ENCODE measurements around the gene KCP. TPM values are rescaled to one million over a fixed set of nuclear protein-coding genes. Genes with fewer than 3 reads are reported as not detected.

KCP gene
- total and polyA plus RNA-seq, 2 experiments from 2014 or later = 0.76 to 1.1 TPM

- Histone ChIP-seq H3K9me2 (ENCODE audit: insufficient read depth) (no peaks in the 10 kb centered on the region), H3K79me2 (replicated peaks; ENCODE audit: insufficient read depth) (no peaks in the 10 kb centered on the region), H3K4me2 (no peak overlapping the region), H3K27me3 (ENCODE audit: insufficient read depth) (peaks cover 56% of the 10 kb centered on the region), H2AFZ (no peak overlapping the region), H3K4me3 (no peak overlapping the region), H4K20me1 (replicated peaks; ENCODE audit: insufficient read depth) (no peaks in the 10 kb centered on the region), H3K36me3 (ENCODE audit: insufficient read depth) (no peaks in the 10 kb centered on the region), H3K4me1 (ENCODE audit: insufficient read depth) (peaks cover 5% of the 10 kb centered on the region), H3F3A (replicated peaks; ENCODE audit: low read depth) (peaks cover 3% of the 10 kb centered on the region; the same call in 1 of the 2 replicates), H3K27ac (ENCODE audit: low read depth) (no peak overlapping the region)
- ATAC-seq = no peak
- TF ChIP-seq ETS1 (IDR thresholded peaks at IDR 0.05) (no peak), EZH2phosphoT487 (IDR thresholded peaks at IDR 0.05; ENCODE audit: unreplicated experiment) (no peak), JUNB (IDR thresholded peaks at IDR 0.05; ENCODE audit: unreplicated experiment) (no peak), ZNF331 (CRISPR knock-in tag; IDR thresholded peaks at IDR 0.05; ENCODE audit: low read depth) (no peak)
- Mint-ChIP-seq H3K27ac (no peak overlapping the region), H3K9me3 (no peaks in the 10 kb centered on the region; the same call in 2 of the 3 replicates), H3K36me3 (ENCODE audit: low read depth) (no peaks in the 10 kb centered on the region; the same call in 2 of the 3 replicates), H3K27me3 (ENCODE audit: insufficient read depth, low read depth, poor library complexity) (peaks cover 46% of the 10 kb centered on the region), H3K4me1 (peaks cover 23% of the 10 kb centered on the region), H3K4me3 (no peak overlapping the region)
- DNase-seq (ENCODE audit: low spot score) = no peak
Measured at GRCh38 chr7:128917122-128917521, 6.6 kb upstream of the KCP start.

- H3K27me3 Mint-ChIP-seq (ENCODE audit: insufficient read depth, low read depth, poor library complexity) = peaks cover 51% of the 10 kb centered on the region
- no peaks in the 10 kb centered on the region for H3K9me2 ChIP-seq (ENCODE audit: insufficient read depth)
- no peaks in the 10 kb centered on the region for H3K36me3 ChIP-seq (ENCODE audit: insufficient read depth)
- H3K27ac Mint-ChIP-seq = no peak overlapping the region
- H3K4me3 Mint-ChIP-seq = peak overlapping the region; percentile 69
- H3K27ac ChIP-seq (ENCODE audit: low read depth) = no peak overlapping the region
- no peaks in the 10 kb centered on the region for H4K20me1 ChIP-seq (replicated peaks; ENCODE audit: insufficient read depth)
- peaks cover 27% of the 10 kb centered on the region for H3K4me1 Mint-ChIP-seq
- peaks cover 10% of the 10 kb centered on the region for H3K4me1 ChIP-seq (ENCODE audit: insufficient read depth)
- H2AFZ ChIP-seq = peak overlapping the region; percentile 94; the same call in 1 of the 2 replicates
- peaks cover 61% of the 10 kb centered on the region for H3K27me3 ChIP-seq (ENCODE audit: insufficient read depth)
- DNase-seq (ENCODE audit: low spot score) (no peak), ATAC-seq (no peak)
- H3F3A ChIP-seq (replicated peaks; ENCODE audit: low read depth) = peaks cover 7% of the 10 kb centered on the region
- no peaks in the 10 kb centered on the region for H3K79me2 ChIP-seq (replicated peaks; ENCODE audit: insufficient read depth)
- no peaks in the 10 kb centered on the region; the same call in 2 of the 3 replicates for H3K36me3 Mint-ChIP-seq (ENCODE audit: low read depth)
- peak overlapping the region; percentile 97 for H3K4me2 ChIP-seq
- TF ChIP-seq EZH2phosphoT487 (IDR thresholded peaks at IDR 0.05; ENCODE audit: unreplicated experiment) (no peak), ZNF331 (CRISPR knock-in tag; IDR thresholded peaks at IDR 0.05; ENCODE audit: low read depth) (no peak), CREB1 (CRISPR knock-in tag; IDR thresholded peaks at IDR 0.05; ENCODE audit: low read depth) (no peak), ZNF462 (CRISPR knock-in tag; IDR thresholded peaks at IDR 0.05) (no peak), NANOG (IDR thresholded peaks at IDR 0.05; ENCODE audit: borderline replicate concordance) (no peak), ETS1 (IDR thresholded peaks at IDR 0.05) (no peak)
- peak overlapping the region; percentile 76 for H3K4me3 ChIP-seq
- H3K9me3 Mint-ChIP-seq = no peaks in the 10 kb centered on the region; the same call in 2 of the 3 replicates
Measured at GRCh38 chr7:128916643-128916915, 6.1 kb upstream of the KCP start.
